Vagina (tissue), 2 donors: ENCODE results near the gene SLC16A10.
"Not testable (repeated sequence)": the region's sequence is repeated elsewhere in the genome, so short reads cannot be mapped to it uniquely, and the experiment has no call there.

Source experiments
- POLR2A ChIP-seq, 2 donors: fragments of 450-650 bp; IDR thresholded peaks; one replicate each; pipeline ENCODE4 v1.6.1; 2017; ENCODE audit warnings: antibody characterized with exemption in 2 of 2, mild to moderate bottlenecking in 2 of 2, moderate library complexity in 2 of 2
- TF ChIP-seq, protein P1 (sequence below), 3 experiments: fragments of 450-650 bp in 2 of 3; fragments of 200-600 bp in 1 of 3; sonication (generic) in 1 of 3; IDR thresholded peaks; one replicate each; pipeline ENCODE4 v1.5.1; 2017 to 2019; ENCODE audit warnings: antibody characterized with exemption in 3 of 3, mild to moderate bottlenecking in 2 of 3, moderate library complexity in 2 of 3

DNA sequence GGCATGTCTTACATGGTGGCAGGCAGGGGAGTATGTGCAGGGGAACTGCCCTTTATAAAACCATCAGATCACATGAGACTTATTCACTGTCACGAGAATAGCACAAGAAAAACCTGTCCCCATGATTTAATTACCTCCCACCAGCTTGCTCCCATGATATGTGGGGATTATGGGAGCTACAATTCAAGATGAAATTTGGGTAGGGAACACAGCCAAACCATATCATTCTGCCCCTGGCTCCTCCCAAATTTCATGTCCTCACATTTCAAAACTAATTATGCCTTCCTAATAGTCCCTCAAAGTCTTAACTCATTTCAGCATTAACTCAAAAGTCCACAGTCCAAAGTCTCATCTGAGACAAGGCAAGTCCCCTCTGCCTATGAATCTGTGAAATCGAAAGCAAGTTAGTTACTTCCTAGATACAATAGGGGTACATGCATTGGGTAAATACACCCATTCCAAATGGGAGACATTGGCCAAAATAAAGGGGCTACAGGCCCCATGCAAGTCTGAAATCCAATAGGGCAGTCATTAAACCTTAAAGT is 102.4 kb downstream of the SLC16A10 start:
- not testable (repeated sequence) for TF ChIP-seq POLR2A (IDR thresholded peaks at IDR 0.05)
- TF ChIP-seq, protein P1, sequence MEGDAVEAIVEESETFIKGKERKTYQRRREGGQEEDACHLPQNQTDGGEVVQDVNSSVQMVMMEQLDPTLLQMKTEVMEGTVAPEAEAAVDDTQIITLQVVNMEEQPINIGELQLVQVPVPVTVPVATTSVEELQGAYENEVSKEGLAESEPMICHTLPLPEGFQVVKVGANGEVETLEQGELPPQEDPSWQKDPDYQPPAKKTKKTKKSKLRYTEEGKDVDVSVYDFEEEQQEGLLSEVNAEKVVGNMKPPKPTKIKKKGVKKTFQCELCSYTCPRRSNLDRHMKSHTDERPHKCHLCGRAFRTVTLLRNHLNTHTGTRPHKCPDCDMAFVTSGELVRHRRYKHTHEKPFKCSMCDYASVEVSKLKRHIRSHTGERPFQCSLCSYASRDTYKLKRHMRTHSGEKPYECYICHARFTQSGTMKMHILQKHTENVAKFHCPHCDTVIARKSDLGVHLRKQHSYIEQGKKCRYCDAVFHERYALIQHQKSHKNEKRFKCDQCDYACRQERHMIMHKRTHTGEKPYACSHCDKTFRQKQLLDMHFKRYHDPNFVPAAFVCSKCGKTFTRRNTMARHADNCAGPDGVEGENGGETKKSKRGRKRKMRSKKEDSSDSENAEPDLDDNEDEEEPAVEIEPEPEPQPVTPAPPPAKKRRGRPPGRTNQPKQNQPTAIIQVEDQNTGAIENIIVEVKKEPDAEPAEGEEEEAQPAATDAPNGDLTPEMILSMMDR (IDR thresholded peaks at IDR 0.05): not testable (repeated sequence)
